GM12878 (cell line): ENCODE results near the gene SEPTIN14. TPM values are rescaled to one million over a fixed set of nuclear protein-coding genes. Genes with fewer than 3 reads are reported as not detected.

Experiments used
- ATAC-seq: fragments of 200-7000 bp; cut with Tn5 transposase; 3 replicates; pipeline ENCODE4 v1.9.1; 2020; ENCODE audit warnings: mild to moderate bottlenecking, moderate library complexity
- BruUV-seq: library from RNA; stranded (reverse); fragments of 400-500 nt; replicated peaks from 2 replicates; lab custom pipeline; 2021; lab: Mats Ljungman, UMichigan
- CTCF ChIA-PET: fragments of 300-600 bp; sonication (Branson Sonifier 250); formaldehyde crosslinking; extraction: SDS; loops from one replicate; lab custom pipeline; 2021; ENCODE audit warnings: inconsistent platforms; lab: Yijun Ruan, JAX
- POLR2A ChIA-PET: fragments of 350-600 bp; formaldehyde crosslinking; extraction: SDS; loops from one replicate; lab custom pipeline; 2021; ENCODE audit warnings: inconsistent platforms; lab: Charles Lee
- RAD21 ChIA-PET: fragments of 300-600 bp; sonication (Branson Sonifier 250); formaldehyde crosslinking; loops from one replicate; lab custom pipeline; 2023; ENCODE audit warnings: antibody characterized with exemption; ENCODE audit not compliant: unreplicated experiment; lab: Charles Lee
- SMC1A ChIA-PET: fragments of 300-600 bp; sonication (Branson Sonifier 250); formaldehyde crosslinking; loops from one replicate; lab custom pipeline; 2023; ENCODE audit not compliant: unreplicated experiment, uncharacterized antibody; lab: Charles Lee
- DNase-seq: peaks from one replicate; pipeline ENCODE4 v3.0.0-alpha.2; 2011; ENCODE audit warnings: low read depth, low spot score
- FAIRE-seq: peaks from 3 replicates; lab custom pipeline; 2011; peaks lifted over from hg19 to GRCh38; lab: Jason Lieb, UNC
- H2AFZ ChIP-seq: 2 replicates; pipeline ENCODE4 v1.6.0; 2011; ENCODE audit warnings: low read depth, low read length, control low read depth; ENCODE audit not compliant: control insufficient read depth
- H3K27ac ChIP-seq: 2 replicates; pipeline ENCODE4 v1.5.1; 2011; ENCODE audit warnings: control low read depth; ENCODE audit not compliant: control insufficient read depth, insufficient read depth
- H3K27me3 ChIP-seq, 2 experiments: replicated peaks in 1 of 2; 2 replicates each; pipeline versions ENCODE4 v1.6.0 to v1.6.1; 2011; ENCODE audit warnings: low read length in 1 of 2; ENCODE audit not compliant: control insufficient read depth in 2 of 2, insufficient read depth in 2 of 2
- H3K36me3 ChIP-seq, 2 experiments: 2 replicates each; pipeline ENCODE4 v1.5.1; 2011; ENCODE audit warnings: low read length in 1 of 2; ENCODE audit not compliant: control insufficient read depth in 2 of 2, insufficient read depth in 2 of 2
- H3K4me1 ChIP-seq: 2 replicates; pipeline ENCODE4 v1.6.1; 2011; ENCODE audit warnings: mild to moderate bottlenecking, low read length, moderate library complexity, mixed read lengths; ENCODE audit not compliant: control insufficient read depth, insufficient read depth
- H3K4me2 ChIP-seq: 2 replicates; pipeline ENCODE4 v1.6.0; 2011; ENCODE audit warnings: control low read depth; ENCODE audit not compliant: control insufficient read depth, insufficient read depth
- H3K4me3 ChIP-seq: fragments of 200-600 bp; sonication (generic); 2 replicates; pipeline ENCODE4 v1.5.1; 2016
- H3K79me2 ChIP-seq: 2 replicates; pipeline ENCODE4 v1.6.0; 2011; ENCODE audit warnings: low read length; ENCODE audit not compliant: control insufficient read depth, insufficient read depth
- H3K9ac ChIP-seq: 2 replicates; pipeline ENCODE4 v1.8.0; 2011; ENCODE audit warnings: low read length, control low read depth, mixed read lengths; ENCODE audit not compliant: control insufficient read depth, insufficient read depth
- H3K9me3 ChIP-seq: replicated peaks from 3 replicates; pipeline ENCODE4 v1.5.1; 2011; ENCODE audit warnings: mild to moderate bottlenecking, low read length; ENCODE audit not compliant: control insufficient read depth, insufficient read depth
- H4K20me1 ChIP-seq: 2 replicates; pipeline ENCODE4 v1.6.0; 2011; ENCODE audit not compliant: control insufficient read depth, insufficient read depth
- DPF2 ChIP-seq: fragments of 450-650 bp; IDR thresholded peaks from 2 replicates; pipeline ENCODE4 v1.6.1; 2017; ENCODE audit warnings: mild to moderate bottlenecking
- EZH2 ChIP-seq: IDR thresholded peaks from 2 replicates; pipeline ENCODE4 v1.6.1; 2012; ENCODE audit warnings: low read depth, mild to moderate bottlenecking, control low read depth, inconsistent platforms, low read length, borderline replicate concordance; ENCODE audit not compliant: control insufficient read depth
- FOS ChIP-seq: IDR thresholded peaks from 3 replicates; pipeline ENCODE4 v1.6.1; 2011; ENCODE audit warnings: borderline replicate concordance; ENCODE audit not compliant: insufficient read length; ENCODE audit errors: extremely low read depth
- IKZF1 ChIP-seq: fragments of 450-650 bp; conservative IDR thresholded peaks from 2 replicates; pipeline ENCODE4 v1.6.1; 2017; ENCODE audit warnings: antibody characterized with exemption, mild to moderate bottlenecking
- LARP7 ChIP-seq: fragments of 450-650 bp; IDR thresholded peaks from 2 replicates; pipeline ENCODE4 v1.6.1; 2017; ENCODE audit warnings: mild to moderate bottlenecking
- MEF2A ChIP-seq: IDR thresholded peaks from 2 replicates; pipeline ENCODE4 v1.6.1; 2011; ENCODE audit warnings: low read depth, mild to moderate bottlenecking, low read length, moderate library complexity; ENCODE audit not compliant: insufficient read depth
- PML ChIP-seq: IDR thresholded peaks from 2 replicates; pipeline ENCODE4 v1.6.1; 2012; ENCODE audit warnings: low read length, inconsistent platforms
- RAD21 ChIP-seq: IDR thresholded peaks from 2 replicates; pipeline ENCODE4 v1.6.1; 2011; ENCODE audit warnings: mild to moderate bottlenecking, low read depth, low read length, moderate library complexity; ENCODE audit not compliant: insufficient read depth
- RAD51 ChIP-seq: fragments of 450-650 bp; IDR thresholded peaks from 2 replicates; pipeline ENCODE4 v1.6.1; 2016; ENCODE audit warnings: moderate library complexity, mild to moderate bottlenecking, inconsistent platforms
- RCOR1 ChIP-seq: conservative IDR thresholded peaks from 2 replicates; pipeline ENCODE4 v1.6.1; 2012; ENCODE audit warnings: low read depth, low read length, improper control_type of control experiment
- RELA ChIP-seq: fragments of 450-650 bp; IDR thresholded peaks from 2 replicates; pipeline ENCODE4 v1.8.0; 2014; ENCODE audit warnings: borderline replicate concordance; ENCODE audit not compliant: partially characterized antibody
- SIX5 ChIP-seq: IDR thresholded peaks from 2 replicates; pipeline ENCODE4 v1.6.1; 2011; ENCODE audit warnings: mild to moderate bottlenecking, low read depth, low read length, moderate library complexity; ENCODE audit not compliant: severe bottlenecking
- SMAD5 ChIP-seq: IDR thresholded peaks from 2 replicates; pipeline ENCODE4 v1.6.1; 2016; ENCODE audit warnings: antibody characterized with exemption, low read depth
- SREBF2 ChIP-seq: IDR thresholded peaks from 2 replicates; pipeline ENCODE4 v1.6.1; 2012; ENCODE audit warnings: mild to moderate bottlenecking, low read length
- ZBED1 ChIP-seq: IDR thresholded peaks from 2 replicates; pipeline ENCODE4 v1.6.1; 2016; ENCODE audit warnings: borderline replicate concordance
- ZNF622 ChIP-seq: fragments of 450-650 bp; IDR thresholded peaks from 2 replicates; pipeline ENCODE4 v1.6.1; 2017; ENCODE audit warnings: mild to moderate bottlenecking, inconsistent platforms
- ZZZ3 ChIP-seq: IDR thresholded peaks from 2 replicates; pipeline ENCODE4 v1.6.1; 2011; ENCODE audit warnings: low read depth; ENCODE audit not compliant: control insufficient read depth, insufficient read length
- WGBS: methylation state at CpG from one replicate; pipeline ENCODE4 v1.1.6; 2016; ENCODE audit warnings: low lambda C conversion rate; ENCODE audit not compliant: insufficient replicate concordance, insufficient coverage; ENCODE audit errors: missing lambda C conversion rate; 5-methylcytosine and 5-hydroxymethylcytosine counted together
- in situ Hi-C: fragments of 300-500 bp; cut with MboI; formaldehyde crosslinking; loops from 9 replicates; pipeline ENCODE4 v1.14.3; 2018; ENCODE audit warnings: mixed read lengths
- intact Hi-C: fragments of 100-400 bp; cut with micrococcal nuclease; formaldehyde crosslinking; loops from one replicate; pipeline ENCODE4 v1.14.2; 2022; ENCODE audit not compliant: unreplicated experiment
- polyA plus RNA-seq, 11 experiments: library from polyadenylated mRNA; depleted of rRNA in 4 of 11; unstranded in 6 of 11; stranded (reverse) in 5 of 11; fragments of >200 nt; fragmentation: Nextera tagmentation in 4 of 11; fragmentation: Illumina TruSeq in 1 of 11; extraction: Ambion mirVana in 4 of 11; extraction: Trizol in 1 of 11; gene quantifications; 1 replicate in 1 of 11; 2 replicates in 10 of 11; pipeline versions ENCODE4 v1.2.1 to v1.2.3, GENCODE V29; 2011 to 2016; ENCODE audit warnings: inconsistent platforms in 2 of 11, missing spikeins in 2 of 11, low read depth in 1 of 11
- total RNA-seq, 4 experiments: library from RNA; depleted of rRNA in 3 of 4; stranded (reverse); fragments of >200 nt in 3 of 4; fragmentation: Illumina TruSeq in 1 of 4; extraction: Trizol in 1 of 4; gene quantifications; 2 replicates each; pipeline versions ENCODE4 v1.2.1 to v1.2.3, GENCODE V29; 2013 to 2021
- TF ChIP-seq, protein P1 (sequence below): IDR thresholded peaks from 2 replicates; pipeline ENCODE4 v1.6.1; 2012; ENCODE audit warnings: low read depth, low read length, improper control_type of control experiment
- TF ChIP-seq, protein P2 (sequence below): fragments of 450-650 bp; IDR thresholded peaks from 2 replicates; pipeline ENCODE4 v1.6.1; 2014; ENCODE audit warnings: mild to moderate bottlenecking
- TF ChIP-seq, protein P3 (sequence below): fragments of 450-650 bp; IDR thresholded peaks from 2 replicates; pipeline ENCODE4 v1.6.1; 2017; ENCODE audit warnings: antibody characterized with exemption, mild to moderate bottlenecking, moderate library complexity
- TF ChIP-seq, protein P4 (sequence below): IDR thresholded peaks from 2 replicates; pipeline ENCODE4 v1.6.1; 2012; ENCODE audit warnings: low read length, inconsistent platforms

SEPTIN14 gene
- total and polyA plus RNA-seq, 10 of the 15 experiments (the other 5 are each of a cell fraction or from before 2014, with no cell fraction given): 0.01 TPM; not detected in 9

DNA sequence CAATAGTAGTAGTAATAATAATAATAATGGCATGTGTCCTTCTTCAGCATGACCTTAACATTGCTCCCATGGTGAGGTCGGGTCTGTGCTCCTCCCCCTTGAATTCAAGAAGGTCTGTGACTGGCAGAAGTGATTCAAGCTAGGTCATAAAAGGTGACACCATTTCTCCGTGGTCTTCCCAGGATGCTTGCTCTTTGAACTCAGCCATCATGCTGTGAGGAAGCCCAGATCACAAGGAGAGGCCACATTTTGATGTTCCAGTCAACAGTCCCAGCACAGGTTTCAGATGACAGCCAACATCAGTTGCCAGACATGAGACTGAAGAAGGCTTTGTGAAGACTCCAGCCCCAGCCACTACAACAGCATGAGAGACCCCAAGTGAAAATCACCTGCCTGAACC lies 83.9 kb downstream of the SEPTIN14 start (continued):
- TF ChIP-seq ZZZ3 (no peak), PML (no peak), SIX5 (no peak), EZH2 (no peak), RAD51 (no peak), LARP7 (no peak), IKZF1 (no peak), DPF2 (no peak), ZBED1 (no peak), FOS (no peak)
- TF ChIP-seq, protein P1, sequence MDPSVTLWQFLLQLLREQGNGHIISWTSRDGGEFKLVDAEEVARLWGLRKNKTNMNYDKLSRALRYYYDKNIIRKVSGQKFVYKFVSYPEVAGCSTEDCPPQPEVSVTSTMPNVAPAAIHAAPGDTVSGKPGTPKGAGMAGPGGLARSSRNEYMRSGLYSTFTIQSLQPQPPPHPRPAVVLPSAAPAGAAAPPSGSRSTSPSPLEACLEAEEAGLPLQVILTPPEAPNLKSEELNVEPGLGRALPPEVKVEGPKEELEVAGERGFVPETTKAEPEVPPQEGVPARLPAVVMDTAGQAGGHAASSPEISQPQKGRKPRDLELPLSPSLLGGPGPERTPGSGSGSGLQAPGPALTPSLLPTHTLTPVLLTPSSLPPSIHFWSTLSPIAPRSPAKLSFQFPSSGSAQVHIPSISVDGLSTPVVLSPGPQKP: no peak
- TF ChIP-seq, protein P2, sequence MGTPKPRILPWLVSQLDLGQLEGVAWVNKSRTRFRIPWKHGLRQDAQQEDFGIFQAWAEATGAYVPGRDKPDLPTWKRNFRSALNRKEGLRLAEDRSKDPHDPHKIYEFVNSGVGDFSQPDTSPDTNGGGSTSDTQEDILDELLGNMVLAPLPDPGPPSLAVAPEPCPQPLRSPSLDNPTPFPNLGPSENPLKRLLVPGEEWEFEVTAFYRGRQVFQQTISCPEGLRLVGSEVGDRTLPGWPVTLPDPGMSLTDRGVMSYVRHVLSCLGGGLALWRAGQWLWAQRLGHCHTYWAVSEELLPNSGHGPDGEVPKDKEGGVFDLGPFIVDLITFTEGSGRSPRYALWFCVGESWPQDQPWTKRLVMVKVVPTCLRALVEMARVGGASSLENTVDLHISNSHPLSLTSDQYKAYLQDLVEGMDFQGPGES: no peak

DNA sequence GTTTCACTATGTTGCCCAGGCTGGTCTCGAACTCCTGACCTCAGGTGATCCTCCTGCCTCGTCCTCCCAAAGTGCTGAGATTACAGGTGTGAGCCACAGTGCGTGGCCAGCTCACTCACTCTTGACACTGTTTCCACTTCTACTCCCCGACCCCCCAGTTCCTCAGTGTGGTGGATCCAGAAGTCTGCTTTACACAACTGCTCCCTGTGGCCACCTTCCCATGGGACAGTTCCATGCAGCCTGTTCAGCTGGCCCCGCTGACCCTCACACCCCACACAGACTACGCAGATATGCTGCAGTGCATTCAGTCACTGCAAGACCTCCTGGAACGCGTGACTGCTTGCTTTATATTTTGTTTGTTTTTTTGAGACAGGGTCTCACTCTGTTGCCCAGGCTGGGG lies 86.4 kb downstream of the SEPTIN14 start:
- DNase-seq (no peak), ATAC-seq (no peak), FAIRE-seq (no peak)
- 61% methylated on average over 6 of the region's 8 CpGs for WGBS
- Histone ChIP-seq H3K27ac (no peak overlapping the region), H2AFZ (no peak overlapping the region), H4K20me1 (no peaks in the 10 kb centered on the region), H3K79me2 (no peaks in the 10 kb centered on the region), H3K36me3 (no peaks in the 10 kb centered on the region), H3K4me2 (no peak overlapping the region), H3K4me1 (no peaks in the 10 kb centered on the region), H3K9ac (no peak overlapping the region), H3K27me3 (no peaks in the 10 kb centered on the region), H3K9me3 (no peaks in the 10 kb centered on the region), H3K4me3 (no peak overlapping the region)
- ChIA-PET RAD21 (no interaction called here), CTCF (no interaction called here), POLR2A (no interaction called here), SMC1A (no interaction called here)
- in situ Hi-C loops: no loop called here
- BruUV-seq: no TSS peak
- intact Hi-C loops: no loop called here
- no peak for TF ChIP-seq RAD21
- TF ChIP-seq SMAD5: no peak
- no peak for TF ChIP-seq MEF2A
- TF ChIP-seq ZNF622: no peak
- TF ChIP-seq, protein P3, sequence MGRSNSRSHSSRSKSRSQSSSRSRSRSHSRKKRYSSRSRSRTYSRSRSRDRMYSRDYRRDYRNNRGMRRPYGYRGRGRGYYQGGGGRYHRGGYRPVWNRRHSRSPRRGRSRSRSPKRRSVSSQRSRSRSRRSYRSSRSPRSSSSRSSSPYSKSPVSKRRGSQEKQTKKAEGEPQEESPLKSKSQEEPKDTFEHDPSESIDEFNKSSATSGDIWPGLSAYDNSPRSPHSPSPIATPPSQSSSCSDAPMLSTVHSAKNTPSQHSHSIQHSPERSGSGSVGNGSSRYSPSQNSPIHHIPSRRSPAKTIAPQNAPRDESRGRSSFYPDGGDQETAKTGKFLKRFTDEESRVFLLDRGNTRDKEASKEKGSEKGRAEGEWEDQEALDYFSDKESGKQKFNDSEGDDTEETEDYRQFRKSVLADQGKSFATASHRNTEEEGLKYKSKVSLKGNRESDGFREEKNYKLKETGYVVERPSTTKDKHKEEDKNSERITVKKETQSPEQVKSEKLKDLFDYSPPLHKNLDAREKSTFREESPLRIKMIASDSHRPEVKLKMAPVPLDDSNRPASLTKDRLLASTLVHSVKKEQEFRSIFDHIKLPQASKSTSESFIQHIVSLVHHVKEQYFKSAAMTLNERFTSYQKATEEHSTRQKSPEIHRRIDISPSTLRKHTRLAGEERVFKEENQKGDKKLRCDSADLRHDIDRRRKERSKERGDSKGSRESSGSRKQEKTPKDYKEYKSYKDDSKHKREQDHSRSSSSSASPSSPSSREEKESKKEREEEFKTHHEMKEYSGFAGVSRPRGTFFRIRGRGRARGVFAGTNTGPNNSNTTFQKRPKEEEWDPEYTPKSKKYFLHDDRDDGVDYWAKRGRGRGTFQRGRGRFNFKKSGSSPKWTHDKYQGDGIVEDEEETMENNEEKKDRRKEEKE: no peak
- TF ChIP-seq, protein P4, sequence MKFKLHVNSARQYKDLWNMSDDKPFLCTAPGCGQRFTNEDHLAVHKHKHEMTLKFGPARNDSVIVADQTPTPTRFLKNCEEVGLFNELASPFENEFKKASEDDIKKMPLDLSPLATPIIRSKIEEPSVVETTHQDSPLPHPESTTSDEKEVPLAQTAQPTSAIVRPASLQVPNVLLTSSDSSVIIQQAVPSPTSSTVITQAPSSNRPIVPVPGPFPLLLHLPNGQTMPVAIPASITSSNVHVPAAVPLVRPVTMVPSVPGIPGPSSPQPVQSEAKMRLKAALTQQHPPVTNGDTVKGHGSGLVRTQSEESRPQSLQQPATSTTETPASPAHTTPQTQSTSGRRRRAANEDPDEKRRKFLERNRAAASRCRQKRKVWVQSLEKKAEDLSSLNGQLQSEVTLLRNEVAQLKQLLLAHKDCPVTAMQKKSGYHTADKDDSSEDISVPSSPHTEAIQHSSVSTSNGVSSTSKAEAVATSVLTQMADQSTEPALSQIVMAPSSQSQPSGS: no peak
- no peak for TF ChIP-seq RELA
- no peak for TF ChIP-seq SREBF2
- no peak for TF ChIP-seq RCOR1
